GM12878 (cell line): ENCODE data around the gene ROR2. TPM values are rescaled to one million over a fixed set of nuclear protein-coding genes. Genes with fewer than 3 reads are reported as not detected.

Source experiments
- ATAC-seq: fragments of 200-7000 bp; cut with Tn5 transposase; 3 replicates; pipeline ENCODE4 v1.9.1; 2020; ENCODE audit warnings: mild to moderate bottlenecking, moderate library complexity
- BruUV-seq: library from RNA; stranded (reverse); fragments of 400-500 nt; replicated peaks from 2 replicates; lab custom pipeline; 2021; lab: Mats Ljungman, UMichigan
- CTCF ChIA-PET: fragments of 300-600 bp; sonication (Branson Sonifier 250); formaldehyde crosslinking; extraction: SDS; loops from one replicate; lab custom pipeline; 2021; ENCODE audit warnings: inconsistent platforms; lab: Yijun Ruan, JAX
- POLR2A ChIA-PET: fragments of 350-600 bp; formaldehyde crosslinking; extraction: SDS; loops from one replicate; lab custom pipeline; 2021; ENCODE audit warnings: inconsistent platforms; lab: Charles Lee
- RAD21 ChIA-PET: fragments of 300-600 bp; sonication (Branson Sonifier 250); formaldehyde crosslinking; loops from one replicate; lab custom pipeline; 2023; ENCODE audit warnings: antibody characterized with exemption; ENCODE audit not compliant: unreplicated experiment; lab: Charles Lee
- SMC1A ChIA-PET: fragments of 300-600 bp; sonication (Branson Sonifier 250); formaldehyde crosslinking; loops from one replicate; lab custom pipeline; 2023; ENCODE audit not compliant: unreplicated experiment, uncharacterized antibody; lab: Charles Lee
- DNase-seq: peaks from one replicate; pipeline ENCODE4 v3.0.0-alpha.2; 2011; ENCODE audit warnings: low read depth, low spot score
- FAIRE-seq: peaks from 3 replicates; lab custom pipeline; 2011; peaks lifted over from hg19 to GRCh38; lab: Jason Lieb, UNC
- H2AFZ ChIP-seq: 2 replicates; pipeline ENCODE4 v1.6.0; 2011; ENCODE audit warnings: low read depth, low read length, control low read depth; ENCODE audit not compliant: control insufficient read depth
- H3K27ac ChIP-seq: 2 replicates; pipeline ENCODE4 v1.5.1; 2011; ENCODE audit warnings: control low read depth; ENCODE audit not compliant: control insufficient read depth, insufficient read depth
- H3K27me3 ChIP-seq, 2 experiments: replicated peaks in 1 of 2; 2 replicates each; pipeline versions ENCODE4 v1.6.0 to v1.6.1; 2011; ENCODE audit warnings: low read length in 1 of 2; ENCODE audit not compliant: control insufficient read depth in 2 of 2, insufficient read depth in 2 of 2
- H3K36me3 ChIP-seq, 2 experiments: 2 replicates each; pipeline ENCODE4 v1.5.1; 2011; ENCODE audit warnings: low read length in 1 of 2; ENCODE audit not compliant: control insufficient read depth in 2 of 2, insufficient read depth in 2 of 2
- H3K4me1 ChIP-seq: 2 replicates; pipeline ENCODE4 v1.6.1; 2011; ENCODE audit warnings: mild to moderate bottlenecking, low read length, moderate library complexity, mixed read lengths; ENCODE audit not compliant: control insufficient read depth, insufficient read depth
- H3K4me2 ChIP-seq: 2 replicates; pipeline ENCODE4 v1.6.0; 2011; ENCODE audit warnings: control low read depth; ENCODE audit not compliant: control insufficient read depth, insufficient read depth
- H3K4me3 ChIP-seq: fragments of 200-600 bp; sonication (generic); 2 replicates; pipeline ENCODE4 v1.5.1; 2016
- H3K79me2 ChIP-seq: 2 replicates; pipeline ENCODE4 v1.6.0; 2011; ENCODE audit warnings: low read length; ENCODE audit not compliant: control insufficient read depth, insufficient read depth
- H3K9ac ChIP-seq: 2 replicates; pipeline ENCODE4 v1.8.0; 2011; ENCODE audit warnings: low read length, control low read depth, mixed read lengths; ENCODE audit not compliant: control insufficient read depth, insufficient read depth
- H3K9me3 ChIP-seq: replicated peaks from 3 replicates; pipeline ENCODE4 v1.5.1; 2011; ENCODE audit warnings: mild to moderate bottlenecking, low read length; ENCODE audit not compliant: control insufficient read depth, insufficient read depth
- H4K20me1 ChIP-seq: 2 replicates; pipeline ENCODE4 v1.6.0; 2011; ENCODE audit not compliant: control insufficient read depth, insufficient read depth
- ATF3 ChIP-seq: IDR thresholded peaks from 2 replicates; pipeline ENCODE4 v1.6.1; 2011; ENCODE audit warnings: low read depth, mild to moderate bottlenecking, low read length, moderate library complexity, borderline replicate concordance; ENCODE audit errors: extremely low read depth
- CEBPZ ChIP-seq: fragments of 150-350 bp; IDR thresholded peaks from 2 replicates; pipeline ENCODE4 v1.6.1; 2016; ENCODE audit warnings: low read depth, low read length
- EP300 ChIP-seq, 2 experiments: fragments of 150-350 bp in 1 of 2; IDR thresholded peaks; 2 replicates each; pipeline ENCODE4 v1.6.1; 2011 to 2012; ENCODE audit warnings: low read depth in 2 of 2, low read length in 2 of 2, borderline replicate concordance in 1 of 2, improper control_type of control experiment in 1 of 2, inconsistent platforms in 1 of 2; ENCODE audit not compliant: control insufficient read depth in 1 of 2
- FOXM1 ChIP-seq: IDR thresholded peaks from 2 replicates; pipeline ENCODE4 v1.6.1; 2012; ENCODE audit warnings: low read depth, mild to moderate bottlenecking, inconsistent platforms, low read length, moderate library complexity
- HCFC1 ChIP-seq: fragments of 150-350 bp; IDR thresholded peaks from 2 replicates; pipeline ENCODE4 v1.6.1; 2014; ENCODE audit warnings: low read length
- IKZF2 ChIP-seq, 2 experiments: fragments of 450-650 bp; IDR thresholded peaks; 2 replicates each; pipeline ENCODE4 v1.6.1; 2017; ENCODE audit warnings: mild to moderate bottlenecking in 2 of 2, moderate library complexity in 2 of 2
- MTA2 ChIP-seq: fragments of 450-650 bp; IDR thresholded peaks from 2 replicates; pipeline ENCODE4 v1.6.1; 2016; ENCODE audit warnings: low read depth, mild to moderate bottlenecking, moderate library complexity
- MXI1 ChIP-seq: fragments of 150-350 bp; IDR thresholded peaks from 2 replicates; pipeline ENCODE4 v1.6.1; 2011; ENCODE audit warnings: low read depth, mild to moderate bottlenecking, inconsistent platforms, low read length, improper control_type of control experiment
- MYB ChIP-seq: fragments of 150-350 bp; IDR thresholded peaks from 2 replicates; pipeline ENCODE4 v1.6.1; 2014; ENCODE audit warnings: mild to moderate bottlenecking, low read depth, low read length, borderline replicate concordance
- NBN ChIP-seq: fragments of 450-650 bp; IDR thresholded peaks from 2 replicates; pipeline ENCODE4 v1.6.1; 2016
- NRF1 ChIP-seq: conservative IDR thresholded peaks from 2 replicates; pipeline ENCODE4 v1.6.1; 2011; ENCODE audit warnings: mild to moderate bottlenecking, low read depth, low read length, improper control_type of control experiment
- POLR2A ChIP-seq: IDR thresholded peaks from 2 replicates; pipeline ENCODE4 v1.6.1; 2011; ENCODE audit warnings: low read depth, mild to moderate bottlenecking, low read length
- RFX5 ChIP-seq: IDR thresholded peaks from 2 replicates; pipeline ENCODE4 v1.6.1; 2011; ENCODE audit warnings: low read depth, low read length, improper control_type of control experiment
- RUNX3 ChIP-seq: IDR thresholded peaks from 2 replicates; pipeline ENCODE4 v1.6.1; 2012; ENCODE audit warnings: low read length, inconsistent platforms
- SIN3A ChIP-seq: IDR thresholded peaks from 2 replicates; pipeline ENCODE4 v1.6.1; 2012; ENCODE audit warnings: low read depth, low read length, improper control_type of control experiment
- ZSCAN29 ChIP-seq: fragments of 450-650 bp; IDR thresholded peaks from 2 replicates; pipeline ENCODE4 v1.6.1; 2017; ENCODE audit warnings: mild to moderate bottlenecking, moderate library complexity
- WGBS: methylation state at CpG from one replicate; pipeline ENCODE4 v1.1.6; 2016; ENCODE audit warnings: low lambda C conversion rate; ENCODE audit not compliant: insufficient replicate concordance, insufficient coverage; ENCODE audit errors: missing lambda C conversion rate; 5-methylcytosine and 5-hydroxymethylcytosine counted together
- in situ Hi-C: fragments of 300-500 bp; cut with MboI; formaldehyde crosslinking; loops from 9 replicates; pipeline ENCODE4 v1.14.3; 2018; ENCODE audit warnings: mixed read lengths
- intact Hi-C: fragments of 100-400 bp; cut with micrococcal nuclease; formaldehyde crosslinking; loops from one replicate; pipeline ENCODE4 v1.14.2; 2022; ENCODE audit not compliant: unreplicated experiment
- polyA plus RNA-seq, 11 experiments: library from polyadenylated mRNA; depleted of rRNA in 4 of 11; unstranded in 6 of 11; stranded (reverse) in 5 of 11; fragments of >200 nt; fragmentation: Nextera tagmentation in 4 of 11; fragmentation: Illumina TruSeq in 1 of 11; extraction: Ambion mirVana in 4 of 11; extraction: Trizol in 1 of 11; gene quantifications; 1 replicate in 1 of 11; 2 replicates in 10 of 11; pipeline versions ENCODE4 v1.2.1 to v1.2.3, GENCODE V29; 2011 to 2016; ENCODE audit warnings: inconsistent platforms in 2 of 11, missing spikeins in 2 of 11, low read depth in 1 of 11
- total RNA-seq, 4 experiments: library from RNA; depleted of rRNA in 3 of 4; stranded (reverse); fragments of >200 nt in 3 of 4; fragmentation: Illumina TruSeq in 1 of 4; extraction: Trizol in 1 of 4; gene quantifications; 2 replicates each; pipeline versions ENCODE4 v1.2.1 to v1.2.3, GENCODE V29; 2013 to 2021
- TF ChIP-seq, protein P1 (sequence below): IDR thresholded peaks from 2 replicates; pipeline ENCODE4 v1.6.1; 2012; ENCODE audit warnings: mild to moderate bottlenecking, low read depth, low read length

The ROR2 gene
- total and polyA plus RNA-seq, 10 of the 15 experiments (the other 5 are each of a cell fraction or from before 2014, with no cell fraction given): 0.03 to 0.05 TPM; not detected in 8

- no peak for TF ChIP-seq CEBPZ
- TF ChIP-seq, protein P1, sequence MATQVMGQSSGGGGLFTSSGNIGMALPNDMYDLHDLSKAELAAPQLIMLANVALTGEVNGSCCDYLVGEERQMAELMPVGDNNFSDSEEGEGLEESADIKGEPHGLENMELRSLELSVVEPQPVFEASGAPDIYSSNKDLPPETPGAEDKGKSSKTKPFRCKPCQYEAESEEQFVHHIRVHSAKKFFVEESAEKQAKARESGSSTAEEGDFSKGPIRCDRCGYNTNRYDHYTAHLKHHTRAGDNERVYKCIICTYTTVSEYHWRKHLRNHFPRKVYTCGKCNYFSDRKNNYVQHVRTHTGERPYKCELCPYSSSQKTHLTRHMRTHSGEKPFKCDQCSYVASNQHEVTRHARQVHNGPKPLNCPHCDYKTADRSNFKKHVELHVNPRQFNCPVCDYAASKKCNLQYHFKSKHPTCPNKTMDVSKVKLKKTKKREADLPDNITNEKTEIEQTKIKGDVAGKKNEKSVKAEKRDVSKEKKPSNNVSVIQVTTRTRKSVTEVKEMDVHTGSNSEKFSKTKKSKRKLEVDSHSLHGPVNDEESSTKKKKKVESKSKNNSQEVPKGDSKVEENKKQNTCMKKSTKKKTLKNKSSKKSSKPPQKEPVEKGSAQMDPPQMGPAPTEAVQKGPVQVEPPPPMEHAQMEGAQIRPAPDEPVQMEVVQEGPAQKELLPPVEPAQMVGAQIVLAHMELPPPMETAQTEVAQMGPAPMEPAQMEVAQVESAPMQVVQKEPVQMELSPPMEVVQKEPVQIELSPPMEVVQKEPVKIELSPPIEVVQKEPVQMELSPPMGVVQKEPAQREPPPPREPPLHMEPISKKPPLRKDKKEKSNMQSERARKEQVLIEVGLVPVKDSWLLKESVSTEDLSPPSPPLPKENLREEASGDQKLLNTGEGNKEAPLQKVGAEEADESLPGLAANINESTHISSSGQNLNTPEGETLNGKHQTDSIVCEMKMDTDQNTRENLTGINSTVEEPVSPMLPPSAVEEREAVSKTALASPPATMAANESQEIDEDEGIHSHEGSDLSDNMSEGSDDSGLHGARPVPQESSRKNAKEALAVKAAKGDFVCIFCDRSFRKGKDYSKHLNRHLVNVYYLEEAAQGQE: no peak
- no peak for TF ChIP-seq NRF1
- no peak for TF ChIP-seq RFX5
- TF ChIP-seq ZSCAN29: no peak
Measured at GRCh38 chr9:91868732-91869391, 81.2 kb downstream of the ROR2 start (continued).

- Histone ChIP-seq H4K20me1 (no peaks in the 10 kb centered on the region), H3K36me3 (no peaks in the 10 kb centered on the region), H3K4me1 (no peaks in the 10 kb centered on the region), H3K9ac (no peak overlapping the region), H2AFZ (no peak overlapping the region), H3K4me2 (no peak overlapping the region), H3K4me3 (no peak overlapping the region), H3K79me2 (no peaks in the 10 kb centered on the region), H3K9me3 (no peaks in the 10 kb centered on the region), H3K27me3 (no peaks in the 10 kb centered on the region), H3K27ac (no peak overlapping the region)
- DNase-seq (no peak), FAIRE-seq (no peak), ATAC-seq (no peak)
- BruUV-seq: no TSS peak
- POLR2A ChIA-PET: no interaction called here
- in situ Hi-C loops: no loop called here
- RAD21 ChIA-PET: no interaction called here
- 60% methylated on average over 6 of the region's 6 CpGs for WGBS
- SMC1A ChIA-PET: no interaction called here
- intact Hi-C loops: no loop called here
- CTCF ChIA-PET: no interaction called here
- TF ChIP-seq POLR2A (no peak), NBN (no peak), RUNX3 (no peak), ATF3 (no peak), FOXM1 (no peak), NRF1 (no peak), EP300 (IDR thresholded peaks at IDR 0.05; ENCODE audit: borderline replicate concordance in 1 of 2, control insufficient read depth in 1 of 2, low read depth in 2 of 2, low read length in 2 of 2) (no peak), SIN3A (no peak), MXI1 (no peak), HCFC1 (no peak), MTA2 (no peak), IKZF2 (IDR thresholded peaks at IDR 0.05) (no peak), MYB (no peak)
Measured at GRCh38 chr9:91867740-91868139, 82.3 kb downstream of the ROR2 start.
